ENCODE data around the gene UCN2. TPM values are rescaled to one million over a fixed set of nuclear protein-coding genes. Genes with fewer than 3 reads are reported as not detected.

UCN2 gene
- total RNA-seq, 1 experiment from 2014 or later: 0.49 TPM

- Histone ChIP-seq H3K36me3 (ENCODE audit: insufficient read depth, low read length, poor library complexity, severe bottlenecking) (no peaks in the 10 kb centered on the region), H3K9me3 (ENCODE audit: low read depth, low read length, poor library complexity, severe bottlenecking) (no peaks in the 10 kb centered on the region), H3K27ac (ENCODE audit: low read depth, low read length, poor library complexity, severe bottlenecking) (no peak overlapping the region), H3K4me3 (ENCODE audit: low read depth, low read length, poor library complexity, severe bottlenecking) (no peak overlapping the region), H3K27me3 (replicated peaks; ENCODE audit: insufficient read depth, low read depth, low read length, poor library complexity) (no peaks in the 10 kb centered on the region), H3K4me1 (ENCODE audit: insufficient read depth, low read length, poor library complexity, severe bottlenecking) (peaks cover 9% of the 10 kb centered on the region)
- no TSS peak for BruUV-seq (replicated peaks)
- TF ChIP-seq, protein P1, sequence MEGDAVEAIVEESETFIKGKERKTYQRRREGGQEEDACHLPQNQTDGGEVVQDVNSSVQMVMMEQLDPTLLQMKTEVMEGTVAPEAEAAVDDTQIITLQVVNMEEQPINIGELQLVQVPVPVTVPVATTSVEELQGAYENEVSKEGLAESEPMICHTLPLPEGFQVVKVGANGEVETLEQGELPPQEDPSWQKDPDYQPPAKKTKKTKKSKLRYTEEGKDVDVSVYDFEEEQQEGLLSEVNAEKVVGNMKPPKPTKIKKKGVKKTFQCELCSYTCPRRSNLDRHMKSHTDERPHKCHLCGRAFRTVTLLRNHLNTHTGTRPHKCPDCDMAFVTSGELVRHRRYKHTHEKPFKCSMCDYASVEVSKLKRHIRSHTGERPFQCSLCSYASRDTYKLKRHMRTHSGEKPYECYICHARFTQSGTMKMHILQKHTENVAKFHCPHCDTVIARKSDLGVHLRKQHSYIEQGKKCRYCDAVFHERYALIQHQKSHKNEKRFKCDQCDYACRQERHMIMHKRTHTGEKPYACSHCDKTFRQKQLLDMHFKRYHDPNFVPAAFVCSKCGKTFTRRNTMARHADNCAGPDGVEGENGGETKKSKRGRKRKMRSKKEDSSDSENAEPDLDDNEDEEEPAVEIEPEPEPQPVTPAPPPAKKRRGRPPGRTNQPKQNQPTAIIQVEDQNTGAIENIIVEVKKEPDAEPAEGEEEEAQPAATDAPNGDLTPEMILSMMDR (conservative IDR thresholded peaks at IDR 0.05; ENCODE audit: low read depth, low read length): no peak
- no peak for TF ChIP-seq EZH2 (IDR thresholded peaks at IDR 0.05; ENCODE audit: borderline replicate concordance, low read depth, low read length, poor library complexity, severe bottlenecking)
- ChIA-PET POLR2A (ENCODE audit: low non-redundant PET) (no interaction called here), CTCF (no interaction called here)
- DNase-seq (ENCODE audit: low spot score): no peak
- intact Hi-C loops (cut with micrococcal nuclease; ENCODE audit: unreplicated experiment): no loop called here
Observed at GRCh38 chr3:48567090-48567489, 3.5 kb upstream of the UCN2 start.

GRCh38 chr3:48566401-48566760, 2.8 kb upstream of the UCN2 start:
- Histone ChIP-seq H3K36me3 (ENCODE audit: insufficient read depth, low read length, poor library complexity, severe bottlenecking) (no peaks in the 10 kb centered on the region), H3K4me1 (ENCODE audit: insufficient read depth, low read length, poor library complexity, severe bottlenecking) (peaks cover 9% of the 10 kb centered on the region), H3K27me3 (replicated peaks; ENCODE audit: insufficient read depth, low read depth, low read length, poor library complexity) (no peaks in the 10 kb centered on the region), H3K4me3 (ENCODE audit: low read depth, low read length, poor library complexity, severe bottlenecking) (no peak overlapping the region), H3K9me3 (ENCODE audit: low read depth, low read length, poor library complexity, severe bottlenecking) (no peaks in the 10 kb centered on the region), H3K27ac (ENCODE audit: low read depth, low read length, poor library complexity, severe bottlenecking) (no peak overlapping the region)
- intact Hi-C loops (cut with micrococcal nuclease; ENCODE audit: unreplicated experiment): no loop called here
- TF ChIP-seq, protein P1 (conservative IDR thresholded peaks at IDR 0.05; ENCODE audit: low read depth, low read length): no peak
- ChIA-PET CTCF (no interaction called here), POLR2A (ENCODE audit: low non-redundant PET) (no interaction called here)
- DNase-seq (ENCODE audit: low spot score): no peak
- BruUV-seq (replicated peaks): no TSS peak

GRCh38 chr3:48565591-48566400, 2.2 kb upstream of the UCN2 start:
- no peak overlapping the region for H3K27ac ChIP-seq (ENCODE audit: low read depth, low read length, poor library complexity, severe bottlenecking)
- peak; percentile 12 for DNase-seq (ENCODE audit: low spot score)
- POLR2A ChIA-PET (ENCODE audit: low non-redundant PET): no interaction called here
- H3K9me3 ChIP-seq (ENCODE audit: low read depth, low read length, poor library complexity, severe bottlenecking): no peaks in the 10 kb centered on the region
- intact Hi-C loops (cut with micrococcal nuclease; ENCODE audit: unreplicated experiment): no loop called here
- H3K36me3 ChIP-seq (ENCODE audit: insufficient read depth, low read length, poor library complexity, severe bottlenecking): no peaks in the 10 kb centered on the region
- CTCF ChIA-PET: no interaction called here
- TF ChIP-seq, protein P1 (conservative IDR thresholded peaks at IDR 0.05; ENCODE audit: low read depth, low read length): no peak
- no peaks in the 10 kb centered on the region for H3K27me3 ChIP-seq (replicated peaks; ENCODE audit: insufficient read depth, low read depth, low read length, poor library complexity)
- peaks cover 9% of the 10 kb centered on the region for H3K4me1 ChIP-seq (ENCODE audit: insufficient read depth, low read length, poor library complexity, severe bottlenecking)
- H3K4me3 ChIP-seq (ENCODE audit: low read depth, low read length, poor library complexity, severe bottlenecking): no peak overlapping the region
- BruUV-seq (replicated peaks): no TSS peak
